ENCODE results near the gene RPN2.

The RPN2 gene

GRCh38 chr20:37218976-37219375 is 39.8 kb downstream of the RPN2 start:
- DNase-seq (ENCODE audit: low read depth): no peak

GRCh38 chr20:37219751-37220668 is 40.9 kb downstream of the RPN2 start:
- no peak for DNase-seq (ENCODE audit: low read depth)

- DNase-seq (ENCODE audit: low read depth): no peak
Observed at GRCh38 chr20:37220731-37221130, 41.6 kb downstream of the RPN2 start.

- DNase-seq (ENCODE audit: low read depth): no peak
Observed at GRCh38 chr20:37222086-37222485, 43.0 kb downstream of the RPN2 start.

GRCh38 chr20:37223053-37223452 is 43.9 kb downstream of the RPN2 start:
- DNase-seq (ENCODE audit: low read depth): peak; percentile 93

- no peak for DNase-seq (ENCODE audit: low read depth)
Observed at GRCh38 chr20:37225146-37225545, 46.0 kb downstream of the RPN2 start.

- no peak for DNase-seq (ENCODE audit: low read depth)
Observed at GRCh38 chr20:37226889-37227288, 47.8 kb downstream of the RPN2 start.

GRCh38 chr20:37228082-37228481 is 49.0 kb downstream of the RPN2 start:
- no peak for DNase-seq (ENCODE audit: low read depth)

GRCh38 chr20:37228656-37229055 is 49.5 kb downstream of the RPN2 start:
- DNase-seq (ENCODE audit: low read depth): no peak

GRCh38 chr20:37229357-37229756 is 50.2 kb downstream of the RPN2 start:
- no peak for DNase-seq (ENCODE audit: low read depth)

- no peak for DNase-seq (ENCODE audit: low read depth)
Observed at GRCh38 chr20:37230200-37230599, 51.1 kb downstream of the RPN2 start.

- no peak for DNase-seq (ENCODE audit: low read depth)
Observed at GRCh38 chr20:37231947-37232630, 53.0 kb downstream of the RPN2 start.

GRCh38 chr20:37233548-37234253 is 54.6 kb downstream of the RPN2 start:
- DNase-seq (ENCODE audit: low read depth): no peak

GRCh38 chr20:37234254-37234581 is 55.1 kb downstream of the RPN2 start:
- DNase-seq (ENCODE audit: low read depth): no peak

GRCh38 chr20:37235065-37235464 is 55.9 kb downstream of the RPN2 start:
- no peak for DNase-seq (ENCODE audit: low read depth)

- no peak for DNase-seq (ENCODE audit: low read depth)
Observed at GRCh38 chr20:37236462-37236861, 57.3 kb downstream of the RPN2 start.

- DNase-seq (ENCODE audit: low read depth): no peak
Observed at GRCh38 chr20:37237656-37238055, 58.5 kb downstream of the RPN2 start.

- no peak for DNase-seq (ENCODE audit: low read depth)
Observed at GRCh38 chr20:37238426-37238825, 59.3 kb downstream of the RPN2 start.

GRCh38 chr20:37238935-37239451 is 59.9 kb downstream of the RPN2 start:
- DNase-seq (ENCODE audit: low read depth): no peak

GRCh38 chr20:37240337-37241067 is 61.4 kb downstream of the RPN2 start:
- DNase-seq (ENCODE audit: low read depth): no peak

GRCh38 chr20:37242503-37242902 is 63.4 kb downstream of the RPN2 start:
- DNase-seq (ENCODE audit: low read depth): no peak
